HepG2 (cell line): ENCODE measurements around the gene AFAP1. TPM values are rescaled to one million over a fixed set of nuclear protein-coding genes. Genes with fewer than 3 reads are reported as not detected.

Source experiments
- ATAC-seq: fragments of 200-7000 bp; cut with Tn5 transposase; 3 replicates; pipeline ENCODE4 v1.9.1; 2020; ENCODE audit warnings: mild to moderate bottlenecking, moderate library complexity
- BruUV-seq: library from RNA; stranded (reverse); fragments of 400-500 nt; replicated peaks from 2 replicates; lab custom pipeline; 2021; lab: Mats Ljungman, UMichigan
- CTCF ChIA-PET: fragments of 300-600 bp; formaldehyde crosslinking; extraction: SDS; loops from one replicate; lab custom pipeline; 2021; ENCODE audit warnings: low total read pairs, inconsistent platforms, low intra/inter-chr PET ratio; lab: Yijun Ruan, JAX
- POLR2A ChIA-PET: fragments of 350-600 bp; sonication (Branson Sonifier 250); formaldehyde crosslinking; loops from one replicate; lab custom pipeline; 2020; ENCODE audit warnings: antibody characterized with exemption, inconsistent platforms; lab: Yijun Ruan, JAX
- DNase-seq: peaks from one replicate; pipeline ENCODE4 v3.0.0-alpha.2; 2015; ENCODE audit warnings: low spot score
- FAIRE-seq: peaks from 3 replicates; lab custom pipeline; 2011; peaks lifted over from hg19 to GRCh38; lab: Jason Lieb, UNC
- H2AFZ ChIP-seq: one replicate; pipeline ENCODE4 v1.6.1; 2011; ENCODE audit warnings: low read length, inconsistent platforms
- H3K27ac ChIP-seq: fragments of 300-600 bp; 3 replicates; pipeline ENCODE4 v1.8.0; 2011; ENCODE audit warnings: mixed run types, mild to moderate bottlenecking, mixed read lengths, low read length, inconsistent platforms; ENCODE audit not compliant: insufficient read depth; ENCODE audit errors: extremely low read length
- H3K27me3 ChIP-seq, 2 experiments: fragments of 200-600 bp in 1 of 2; 2 replicates in 1 of 2; 3 replicates in 1 of 2; pipeline versions ENCODE4 v1.6.0 to v1.8.0; 2011; ENCODE audit warnings: low read length in 2 of 2, mild to moderate bottlenecking in 2 of 2, moderate library complexity in 2 of 2, inconsistent platforms in 1 of 2; ENCODE audit not compliant: insufficient read depth in 2 of 2, control insufficient read depth in 1 of 2
- H3K36me3 ChIP-seq, 2 experiments: fragments of 200-600 bp in 1 of 2; replicated peaks in 1 of 2; 2 replicates in 1 of 2; 3 replicates in 1 of 2; pipeline versions ENCODE4 v1.5.1 to v1.8.0; 2011; ENCODE audit warnings: low read length in 2 of 2, inconsistent platforms in 1 of 2; ENCODE audit not compliant: insufficient read depth in 2 of 2, control insufficient read depth in 1 of 2
- H3K4me1 ChIP-seq: 2 replicates; pipeline ENCODE4 v1.5.1; 2012; ENCODE audit warnings: low read length, inconsistent platforms; ENCODE audit not compliant: insufficient read depth
- H3K4me2 ChIP-seq: 2 replicates; pipeline ENCODE4 v1.6.0; 2011; ENCODE audit warnings: low read depth, low read length, inconsistent platforms
- H3K4me3 ChIP-seq, 3 experiments: fragments of 200-600 bp in 1 of 3; sonication (generic), shearing (Covaris generic) in 1 of 3; replicated peaks in 1 of 3; 2 replicates each; pipeline ENCODE4 v1.5.1; 2011 to 2016; ENCODE audit warnings: low read length in 3 of 3, inconsistent platforms in 2 of 3, low read depth in 2 of 3, mild to moderate bottlenecking in 2 of 3, control low read depth in 1 of 3, mixed read lengths in 1 of 3; ENCODE audit not compliant: insufficient read depth in 1 of 3
- H3K79me2 ChIP-seq: one replicate; pipeline ENCODE4 v1.6.1; 2011; ENCODE audit warnings: low read length, inconsistent platforms; ENCODE audit not compliant: insufficient read depth
- H3K9ac ChIP-seq: 2 replicates; pipeline ENCODE4 v1.6.0; 2011; ENCODE audit warnings: mild to moderate bottlenecking, low read depth, low read length, inconsistent platforms; ENCODE audit not compliant: insufficient read depth
- H3K9me3 ChIP-seq: 2 replicates; pipeline ENCODE4 v1.5.1; 2012; ENCODE audit warnings: mild to moderate bottlenecking, low read length
- H4K20me1 ChIP-seq: 2 replicates; pipeline ENCODE4 v1.6.0; 2011; ENCODE audit warnings: inconsistent platforms, mild to moderate bottlenecking, low read length, moderate library complexity; ENCODE audit not compliant: insufficient read depth
- AHDC1 ChIP-seq: sonication (generic); formaldehyde crosslinking; IDR thresholded peaks from 2 replicates; pipeline ENCODE4 v1.5.1; 2020; ENCODE audit warnings: mild to moderate bottlenecking, missing genetic modification reagents, borderline replicate concordance
- CENPBD1 ChIP-seq: sonication (generic); formaldehyde crosslinking; IDR thresholded peaks from 2 replicates; pipeline ENCODE4 v1.8.0; 2022; ENCODE audit warnings: missing genetic modification reagents, low read depth, mild to moderate bottlenecking, borderline replicate concordance
- GZF1 ChIP-seq: sonication (generic); formaldehyde crosslinking; IDR thresholded peaks from 2 replicates; pipeline ENCODE4 v1.5.1; 2020; ENCODE audit warnings: mild to moderate bottlenecking, missing genetic modification reagents
- MED1 ChIP-seq: sonication (generic); formaldehyde crosslinking; IDR thresholded peaks from 2 replicates; pipeline ENCODE4 v1.4.0; 2020; ENCODE audit warnings: missing genetic modification reagents
- RFXAP ChIP-seq: sonication (generic); formaldehyde crosslinking; IDR thresholded peaks from 2 replicates; pipeline ENCODE4 v1.4.0; 2020; ENCODE audit warnings: missing genetic modification reagents, borderline replicate concordance
- SOX13 ChIP-seq, 3 experiments: fragments of 450-650 bp in 1 of 3; sonication (generic) in 1 of 3; formaldehyde crosslinking in 1 of 3; IDR thresholded peaks in 2 of 3; conservative IDR thresholded peaks in 1 of 3; 2 replicates each; pipeline versions ENCODE4 v1.5.0 to v1.6.1; 2016 to 2020; ENCODE audit warnings: antibody characterized with exemption in 1 of 3, mild to moderate bottlenecking in 1 of 3, missing compliant biosample characterization in 1 of 3, missing genetic modification reagents in 1 of 3, moderate library complexity in 1 of 3
- WGBS: methylation state at CpG from one replicate; pipeline ENCODE4 v1.1.6; 2017; ENCODE audit warnings: low lambda C conversion rate; 5-methylcytosine and 5-hydroxymethylcytosine counted together
- in situ Hi-C: cut with HindIII; loops from 2 replicates; pipeline ENCODE4 v1.10.0; 2017; ENCODE audit warnings: low pct_unique_long_range_greater_than_20kb; ENCODE audit not compliant: extremely low pct_ligation_motif_present
- intact Hi-C: fragments of 100-400 bp; cut with micrococcal nuclease; formaldehyde crosslinking; loops from one replicate; pipeline ENCODE4 v1.10.0; 2022; ENCODE audit not compliant: unreplicated experiment
- polyA plus RNA-seq, 8 experiments: library from polyadenylated mRNA; depleted of rRNA in 3 of 8; stranded (reverse) in 7 of 8; unstranded in 1 of 8; fragments of >200 nt; fragmentation: Illumina TruSeq in 4 of 8; extraction: Trizol in 4 of 8; gene quantifications; 2 replicates each; pipeline versions ENCODE4 v1.2.1 to v1.2.3, GENCODE V29; 2011 to 2016; ENCODE audit warnings: low read depth in 4 of 8, missing spikeins in 1 of 8, mixed read lengths in 1 of 8; ENCODE audit not compliant: insufficient read depth in 1 of 8
- total RNA-seq, 5 experiments: library from RNA; depleted of rRNA; stranded (reverse); fragments of >200 nt; fragmentation: Illumina TruSeq; extraction: Trizol; gene quantifications; 2 replicates each; pipeline ENCODE4 v1.2.3, GENCODE V29; 2016; ENCODE audit warnings: low read depth in 1 of 5
- TF ChIP-seq, protein P1 (sequence below): IDR thresholded peaks from 2 replicates; pipeline ENCODE4 v1.6.1; 2016; ENCODE audit warnings: missing compliant biosample characterization, missing genetic modification reagents, borderline replicate concordance

The AFAP1 gene
- total and polyA plus RNA-seq, 2 of the 13 experiments (the other 11 are each of a cell fraction or from before 2014, with no cell fraction given) = 2.5 TPM

DNA sequence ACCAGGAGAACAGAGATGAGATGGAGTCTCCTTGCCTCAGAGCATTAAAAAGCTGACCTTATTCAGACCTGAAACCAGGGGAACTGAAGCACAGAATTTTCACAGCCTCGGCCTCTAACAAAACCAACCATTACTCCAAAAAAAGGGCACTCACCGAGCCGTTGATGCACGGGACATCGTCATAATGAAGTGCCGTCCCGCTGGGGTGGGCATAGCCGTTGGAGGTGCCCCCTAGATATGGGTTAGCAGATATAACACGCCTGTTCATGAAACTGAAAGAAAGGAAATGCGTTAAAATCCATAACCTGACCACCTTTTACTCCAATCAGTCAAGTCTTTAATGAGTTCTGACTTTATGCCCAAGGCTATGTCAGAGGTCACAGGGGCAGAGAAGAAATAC lies 153.6 kb downstream of the AFAP1 start (continued):
- TF ChIP-seq AHDC1 (CRISPR knock-in tag) = no peak
- TF ChIP-seq GZF1 = no peak
- TF ChIP-seq, protein P1, sequence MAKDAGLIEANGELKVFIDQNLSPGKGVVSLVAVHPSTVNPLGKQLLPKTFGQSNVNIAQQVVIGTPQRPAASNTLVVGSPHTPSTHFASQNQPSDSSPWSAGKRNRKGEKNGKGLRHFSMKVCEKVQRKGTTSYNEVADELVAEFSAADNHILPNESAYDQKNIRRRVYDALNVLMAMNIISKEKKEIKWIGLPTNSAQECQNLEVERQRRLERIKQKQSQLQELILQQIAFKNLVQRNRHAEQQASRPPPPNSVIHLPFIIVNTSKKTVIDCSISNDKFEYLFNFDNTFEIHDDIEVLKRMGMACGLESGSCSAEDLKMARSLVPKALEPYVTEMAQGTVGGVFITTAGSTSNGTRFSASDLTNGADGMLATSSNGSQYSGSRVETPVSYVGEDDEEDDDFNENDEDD = no peak
- TF ChIP-seq, all 625 proteins: peak for 0

DNA sequence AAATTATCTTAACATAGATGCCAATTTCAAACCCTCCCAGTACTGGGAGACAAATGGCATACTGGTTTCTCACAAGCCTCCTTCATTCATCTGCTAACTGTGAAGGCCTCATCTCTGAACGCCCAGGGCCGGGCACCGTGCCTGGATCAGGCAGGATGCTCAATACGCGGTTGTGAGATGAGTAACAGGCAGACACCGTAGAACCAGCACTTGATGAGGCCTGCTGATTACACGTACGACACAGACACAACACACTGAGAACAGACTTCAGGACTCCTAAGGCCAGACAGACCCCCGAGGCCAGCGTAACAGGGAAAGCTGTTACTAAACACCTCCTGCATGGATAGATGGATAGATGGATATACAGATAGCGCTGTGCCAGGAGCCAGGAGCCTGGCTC lies 154.6 kb downstream of the AFAP1 start:
- Histone ChIP-seq H2AFZ (no peak overlapping the region), H3K79me2 (no peaks in the 10 kb centered on the region), H3K36me3 (peaks cover 3 to 4% of the 10 kb centered on the region in 2 experiments; a peak in 1 of 5 replicates), H3K27me3 (no peaks in the 10 kb centered on the region), H3K4me1 (no peaks in the 10 kb centered on the region), H4K20me1 (no peaks in the 10 kb centered on the region), H3K4me3 (no peak overlapping the region), H3K4me2 (no peak overlapping the region), H3K27ac (no peak overlapping the region), H3K9ac (no peak overlapping the region), H3K9me3 (no peaks in the 10 kb centered on the region)
- no TSS peak for BruUV-seq
- ChIA-PET CTCF (no interaction called here), POLR2A (no interaction called here)
- ATAC-seq (no peak), DNase-seq (no peak), FAIRE-seq (no peak)
- intact Hi-C loops = no loop called here
- TF ChIP-seq MED1 (CRISPR knock-in tag) = no peak
- TF ChIP-seq SOX13 (IDR thresholded peaks at IDR 0.05) = no peak
- no peak for TF ChIP-seq SOX13 (CRISPR knock-in tag; conservative IDR thresholded peaks at IDR 0.05 in 1 of 2, IDR thresholded peaks at IDR 0.05 in 1 of 2)
- no peak for TF ChIP-seq RFXAP (CRISPR knock-in tag)
- TF ChIP-seq CENPBD1 (CRISPR knock-in tag) = no peak
- in situ Hi-C loops = no loop called here
- 93% methylated on average over 11 of the region's 11 CpGs for WGBS
